ENCODE measurements around the gene CASTOR1. TPM values are rescaled to one million over a fixed set of nuclear protein-coding genes. Genes with fewer than 3 reads are reported as not detected.

CASTOR1 gene
- polyA plus RNA-seq, 4 donors, result 2.0 to 8.3 (median 4.6) TPM

DNA sequence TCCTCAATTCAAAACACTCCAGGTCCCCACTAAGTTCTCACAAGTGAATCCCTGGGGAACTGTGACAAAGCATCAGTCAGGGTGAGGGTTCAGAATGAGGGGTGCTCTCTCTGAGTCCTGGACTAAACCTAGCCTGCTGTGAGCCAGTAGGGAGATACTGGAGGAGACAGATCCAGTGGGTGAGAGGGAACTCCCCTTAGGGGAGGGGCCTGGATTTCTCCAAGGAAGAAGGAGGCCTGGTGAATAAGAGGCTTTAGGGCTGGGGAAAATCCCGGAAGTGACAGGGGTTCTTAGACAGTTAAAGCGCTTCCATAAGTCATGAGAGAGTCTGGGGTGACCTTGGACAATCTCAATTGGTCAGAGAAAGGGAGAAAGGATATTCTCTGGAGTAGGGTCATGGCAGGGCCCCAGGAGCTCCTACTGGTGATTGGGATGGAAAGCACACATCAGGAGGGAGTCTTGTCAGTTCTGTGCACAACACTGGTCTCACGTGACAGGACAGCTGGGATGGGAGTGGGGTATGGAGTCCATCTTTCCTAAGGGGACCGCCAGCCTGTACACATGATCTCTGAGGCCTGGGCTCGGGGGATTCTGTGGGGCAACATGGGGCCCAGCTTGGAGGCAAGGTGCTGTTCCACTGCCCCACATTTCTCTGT is 35.9 kb upstream of the CASTOR1 start:
- Histone ChIP-seq H3K9me3 (ENCODE audit: control insufficient read depth in 2 of 2, insufficient read depth in 1 of 2, low read depth in 1 of 2, low read length in 1 of 2) (no peaks in the 10 kb centered on the region), H3K27me3 (ENCODE audit: control insufficient read depth in 3 of 3, insufficient read depth in 3 of 3, low read length in 3 of 3) (no peaks in the 10 kb centered on the region), H3K4me1 (ENCODE audit: control insufficient read depth in 3 of 3, insufficient read depth in 2 of 3, low read depth in 1 of 3, low read length in 2 of 3) (peaks cover 2 to 39% (median 6%) of the 10 kb centered on the region in 3 donors), H3K27ac (ENCODE audit: low read depth in 1 of 3, low read length in 2 of 3) (peak overlapping the region in 2 of 3 donors; percentile 65 to 81), H3K4me3 (ENCODE audit: low read depth in 1 of 3, low read length in 3 of 3) (peak overlapping the region; percentile 57 to 86 (median 78)), H3K36me3 (ENCODE audit: control insufficient read depth in 3 of 3, insufficient read depth in 2 of 3, low read depth in 1 of 3, low read length in 3 of 3) (peaks cover 0 to 20% (median 4%) of the 10 kb centered on the region in 3 donors)
- DNase-seq, result peak; percentile 73 to 86
- no peak for FAIRE-seq
- 33 to 55% (median 49%) methylated on average over 5 of the region's 5 CpGs for WGBS, 3 donors

DNA sequence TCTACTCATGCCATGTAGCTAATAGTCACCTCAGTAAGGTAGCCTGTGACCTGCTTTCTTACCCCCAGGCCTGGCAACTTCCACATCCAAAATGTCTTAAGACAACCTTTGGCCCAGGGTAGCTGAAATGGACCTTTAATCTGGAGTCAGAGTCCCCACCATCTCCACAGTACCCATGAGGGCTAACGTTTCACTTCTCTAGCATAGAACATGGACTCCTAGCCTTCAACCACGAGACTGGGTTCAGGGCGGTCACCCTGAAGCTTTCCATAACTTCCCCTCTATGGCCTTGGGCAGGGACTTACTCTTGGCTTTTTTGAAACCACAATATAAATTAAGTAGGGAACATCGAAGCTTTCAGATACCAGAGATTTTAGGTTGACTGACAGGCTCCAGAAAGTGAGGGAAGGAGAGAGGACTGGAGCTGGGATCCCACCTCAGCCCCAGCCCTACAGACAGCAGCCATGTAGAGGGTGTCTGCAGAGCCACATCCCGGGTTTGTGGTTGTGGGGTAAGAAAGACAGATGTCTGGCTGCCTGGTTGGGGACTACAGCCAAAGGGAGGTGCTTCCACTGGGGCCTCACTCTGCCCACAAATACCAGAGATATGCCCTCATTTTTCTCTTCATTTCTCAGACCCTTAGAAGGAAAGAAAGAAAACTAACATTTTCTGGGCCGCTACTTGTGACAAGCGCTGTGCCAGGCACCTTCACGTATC is 34.9 kb upstream of the CASTOR1 start:
- 57 to 59% (median 59%) methylated on average over 8 of the region's 8 CpGs for WGBS, 3 donors
- peak; percentile 35 to 44 for DNase-seq
- peak overlapping the region in 1 of 3 donors; percentile 81 for H3K27ac ChIP-seq (ENCODE audit: low read depth in 1 of 3, low read length in 2 of 3)
- no peaks in the 10 kb centered on the region for H3K9me3 ChIP-seq (ENCODE audit: control insufficient read depth in 2 of 2, insufficient read depth in 1 of 2, low read depth in 1 of 2, low read length in 1 of 2)
- FAIRE-seq, result no peak
- peaks cover 2 to 39% (median 6%) of the 10 kb centered on the region in 3 donors for H3K4me1 ChIP-seq (ENCODE audit: control insufficient read depth in 3 of 3, insufficient read depth in 2 of 3, low read depth in 1 of 3, low read length in 2 of 3)
- peaks cover 0 to 27% (median 2%) of the 10 kb centered on the region in 3 donors for H3K36me3 ChIP-seq (ENCODE audit: control insufficient read depth in 3 of 3, insufficient read depth in 2 of 3, low read depth in 1 of 3, low read length in 3 of 3)
- H3K27me3 ChIP-seq (ENCODE audit: control insufficient read depth in 3 of 3, insufficient read depth in 3 of 3, low read length in 3 of 3), result no peaks in the 10 kb centered on the region
- H3K4me3 ChIP-seq (ENCODE audit: low read depth in 1 of 3, low read length in 3 of 3), result no peak overlapping the region

DNA sequence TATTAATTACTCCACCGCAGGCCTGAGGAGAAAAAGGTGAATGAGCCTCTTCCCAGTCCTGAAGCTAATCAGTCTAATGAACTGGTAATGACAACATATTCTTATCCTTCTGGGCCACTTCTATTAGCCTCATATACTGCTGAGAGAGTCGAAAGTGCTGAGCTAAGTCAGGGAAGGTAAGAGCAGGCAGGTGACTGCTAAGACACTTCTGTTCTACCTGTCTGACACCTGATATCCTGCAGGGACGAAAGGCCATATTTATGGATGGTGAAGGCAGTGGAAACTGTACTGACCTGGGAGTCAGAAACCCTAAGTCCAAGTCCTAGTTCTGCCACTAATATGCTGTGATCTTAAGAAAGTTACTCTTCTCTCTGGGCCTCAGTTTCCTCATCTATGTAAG is 33.9 kb upstream of the CASTOR1 start:
- Histone ChIP-seq H3K9me3 (ENCODE audit: control insufficient read depth in 2 of 2, insufficient read depth in 1 of 2, low read depth in 1 of 2, low read length in 1 of 2) (no peaks in the 10 kb centered on the region), H3K4me3 (ENCODE audit: low read depth in 1 of 3, low read length in 3 of 3) (no peak overlapping the region), H3K27ac (ENCODE audit: low read depth in 1 of 3, low read length in 2 of 3) (peak overlapping the region in 1 of 3 donors; percentile 49), H3K4me1 (ENCODE audit: control insufficient read depth in 3 of 3, insufficient read depth in 2 of 3, low read depth in 1 of 3, low read length in 2 of 3) (peaks cover 2 to 36% (median 6%) of the 10 kb centered on the region in 3 donors), H3K27me3 (ENCODE audit: control insufficient read depth in 3 of 3, insufficient read depth in 3 of 3, low read length in 3 of 3) (no peaks in the 10 kb centered on the region), H3K36me3 (ENCODE audit: control insufficient read depth in 3 of 3, insufficient read depth in 2 of 3, low read depth in 1 of 3, low read length in 3 of 3) (peaks cover 0 to 33% (median 2%) of the 10 kb centered on the region in 3 donors)
- FAIRE-seq (no peak), DNase-seq (peak in 1 of 2 donors; percentile 53)
- WGBS, 3 donors, result 91 to 100% (median 94%) methylated on average over 3 of the region's 3 CpGs

DNA sequence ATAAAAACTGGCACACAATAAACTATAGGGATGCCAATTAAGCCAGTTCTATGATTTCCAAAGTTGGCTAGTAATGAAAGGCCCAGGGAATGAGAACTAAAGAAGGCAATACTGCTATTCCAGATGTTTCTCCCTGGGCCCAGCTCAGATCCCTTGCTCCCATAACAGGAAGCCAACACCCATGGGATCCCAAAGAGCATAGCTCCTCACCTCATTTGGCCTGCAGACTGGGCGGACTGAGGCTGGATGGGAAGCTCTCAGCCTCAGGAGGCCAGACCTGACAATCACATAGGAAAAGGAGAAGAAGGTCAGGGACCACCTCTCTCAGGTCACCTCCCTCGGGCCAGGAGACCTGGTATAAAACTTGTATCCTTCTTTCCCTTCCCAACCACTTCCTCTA is 32.2 kb upstream of the CASTOR1 start:
- Histone ChIP-seq H3K4me1 (ENCODE audit: control insufficient read depth in 3 of 3, insufficient read depth in 2 of 3, low read depth in 1 of 3, low read length in 2 of 3) (peaks cover 2 to 23% (median 6%) of the 10 kb centered on the region in 3 donors), H3K27ac (ENCODE audit: low read depth in 1 of 3, low read length in 2 of 3) (no peak overlapping the region), H3K4me3 (ENCODE audit: low read depth in 1 of 3, low read length in 3 of 3) (no peak overlapping the region), H3K9me3 (ENCODE audit: control insufficient read depth in 2 of 2, insufficient read depth in 1 of 2, low read depth in 1 of 2, low read length in 1 of 2) (no peaks in the 10 kb centered on the region), H3K27me3 (ENCODE audit: control insufficient read depth in 3 of 3, insufficient read depth in 3 of 3, low read length in 3 of 3) (no peaks in the 10 kb centered on the region), H3K36me3 (ENCODE audit: control insufficient read depth in 3 of 3, insufficient read depth in 2 of 3, low read depth in 1 of 3, low read length in 3 of 3) (peaks cover 0 to 41% (median 2%) of the 10 kb centered on the region in 3 donors)
- FAIRE-seq (no peak), DNase-seq (no peak)
- 81 to 97% (median 90%) methylated on average over 2 of the region's 2 CpGs for WGBS, 3 donors

DNA sequence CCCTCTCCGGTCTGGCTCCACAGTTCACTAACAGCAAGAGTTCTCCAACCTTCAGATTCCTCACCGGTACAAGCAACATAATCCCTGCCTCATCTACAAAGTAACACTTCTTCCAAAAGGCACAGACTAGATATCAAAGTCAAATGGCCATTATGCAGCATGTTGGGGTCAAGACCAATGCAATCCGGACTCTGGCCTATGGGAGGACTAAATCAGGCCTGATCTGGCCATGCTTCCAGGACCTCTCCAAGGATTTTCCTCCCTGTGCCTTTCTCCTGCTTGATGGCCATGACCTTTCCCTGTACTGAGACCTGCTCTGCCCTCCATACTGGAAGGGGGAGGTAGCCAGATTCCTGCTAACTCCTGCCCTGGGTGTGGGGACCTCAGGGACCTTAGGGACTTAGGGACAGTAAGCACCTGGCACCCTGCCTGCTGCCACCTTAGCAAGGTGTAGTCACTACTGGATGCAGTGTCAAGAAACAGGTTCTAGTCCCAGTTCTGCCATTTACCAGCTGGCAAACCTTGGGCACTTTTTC is 30.8 kb upstream of the CASTOR1 start:
- H3K27me3 ChIP-seq (ENCODE audit: control insufficient read depth in 3 of 3, insufficient read depth in 3 of 3, low read length in 3 of 3), result no peaks in the 10 kb centered on the region
- FAIRE-seq, result no peak
- H3K4me3 ChIP-seq (ENCODE audit: low read depth in 1 of 3, low read length in 3 of 3), result no peak overlapping the region
- H3K36me3 ChIP-seq (ENCODE audit: control insufficient read depth in 3 of 3, insufficient read depth in 2 of 3, low read depth in 1 of 3, low read length in 3 of 3), result peaks cover 0 to 48% (median 2%) of the 10 kb centered on the region in 3 donors
- H3K4me1 ChIP-seq (ENCODE audit: control insufficient read depth in 3 of 3, insufficient read depth in 2 of 3, low read depth in 1 of 3, low read length in 2 of 3), result peaks cover 0 to 15% (median 0%) of the 10 kb centered on the region in 3 donors
- DNase-seq, result no peak
- no peak overlapping the region for H3K27ac ChIP-seq (ENCODE audit: low read depth in 1 of 3, low read length in 2 of 3)
- no peaks in the 10 kb centered on the region for H3K9me3 ChIP-seq (ENCODE audit: control insufficient read depth in 2 of 2, insufficient read depth in 1 of 2, low read depth in 1 of 2, low read length in 1 of 2)
- 89 to 96% (median 94%) methylated on average over 3 of the region's 3 CpGs for WGBS, 3 donors

DNA sequence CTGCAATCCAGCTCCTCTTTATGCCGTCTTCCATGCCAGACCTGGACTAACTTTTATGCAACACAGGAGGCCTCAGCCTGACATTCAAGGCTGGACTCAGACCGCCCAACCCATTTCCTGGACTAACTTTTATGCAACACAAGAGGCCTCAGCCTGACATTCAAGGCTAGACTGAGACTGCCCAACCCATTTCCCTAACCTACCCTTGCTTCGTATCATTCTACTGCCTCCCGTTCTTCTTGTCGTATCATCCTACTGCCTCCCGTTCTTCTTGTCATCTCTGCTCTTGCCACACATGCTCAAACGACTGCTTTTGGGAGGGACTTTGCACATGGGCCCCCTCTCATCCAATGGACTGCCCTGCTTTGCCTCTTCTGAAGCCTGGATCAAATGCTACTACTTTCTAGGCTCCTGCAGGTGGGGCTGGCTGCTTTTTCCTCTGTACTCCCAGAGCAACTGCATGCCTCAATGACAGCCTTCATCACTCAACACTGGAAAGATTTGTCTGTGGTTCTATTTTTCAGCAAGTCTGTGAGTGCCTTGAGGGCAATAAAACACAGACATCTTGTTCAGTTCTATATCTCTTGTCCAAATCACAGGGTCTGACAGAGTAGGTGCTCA is 29.6 kb upstream of the CASTOR1 start:
- Histone ChIP-seq H3K36me3 (ENCODE audit: control insufficient read depth in 3 of 3, insufficient read depth in 2 of 3, low read depth in 1 of 3, low read length in 3 of 3) (peaks cover 0 to 52% (median 2%) of the 10 kb centered on the region in 3 donors), H3K4me1 (ENCODE audit: control insufficient read depth in 3 of 3, insufficient read depth in 2 of 3, low read depth in 1 of 3, low read length in 2 of 3) (peaks cover 0 to 4% (median 3%) of the 10 kb centered on the region in 3 donors)

DNA sequence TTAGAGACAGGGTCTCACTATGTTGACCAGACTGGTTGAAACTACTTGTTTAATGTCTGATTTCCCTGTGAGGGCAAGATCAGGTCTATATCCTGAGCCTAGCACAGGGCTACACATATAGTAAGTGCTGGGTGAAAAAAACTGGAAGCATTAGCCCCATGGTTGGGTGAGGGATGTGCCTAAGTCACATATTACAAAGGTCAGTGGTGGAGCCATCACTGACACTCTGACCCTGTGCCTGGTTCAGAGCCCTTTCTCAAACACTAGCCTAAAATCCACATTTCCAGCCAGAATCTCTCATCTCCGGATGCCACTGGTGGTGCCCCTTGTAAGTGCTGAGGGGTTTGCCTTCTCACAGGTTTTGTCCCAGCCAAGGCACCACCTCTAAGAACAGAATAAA is 28.5 kb upstream of the CASTOR1 start:
- DNase-seq, result no peak
- Histone ChIP-seq H3K4me1 (ENCODE audit: control insufficient read depth in 3 of 3, insufficient read depth in 2 of 3, low read depth in 1 of 3, low read length in 2 of 3) (peaks cover 0 to 4% (median 0%) of the 10 kb centered on the region in 3 donors), H3K9me3 (ENCODE audit: control insufficient read depth in 2 of 2, insufficient read depth in 1 of 2, low read depth in 1 of 2, low read length in 1 of 2) (no peaks in the 10 kb centered on the region), H3K36me3 (ENCODE audit: control insufficient read depth in 3 of 3, insufficient read depth in 2 of 3, low read depth in 1 of 3, low read length in 3 of 3) (peaks cover 0 to 52% (median 3%) of the 10 kb centered on the region in 3 donors), H3K27ac (ENCODE audit: low read depth in 1 of 3, low read length in 2 of 3) (no peak overlapping the region), H3K27me3 (ENCODE audit: control insufficient read depth in 3 of 3, insufficient read depth in 3 of 3, low read length in 3 of 3) (no peaks in the 10 kb centered on the region), H3K4me3 (ENCODE audit: low read depth in 1 of 3, low read length in 3 of 3) (no peak overlapping the region)
- WGBS, 3 donors, result 96 to 100% (median 100%) methylated on average over 1 of the region's 1 CpG
- FAIRE-seq, result no peak

More for the DNA sequence above, 29.6 kb upstream of the CASTOR1 start:
- no peak overlapping the region for H3K4me3 ChIP-seq (ENCODE audit: low read depth in 1 of 3, low read length in 3 of 3)
- no peak overlapping the region for H3K27ac ChIP-seq (ENCODE audit: low read depth in 1 of 3, low read length in 2 of 3)
- no peak for FAIRE-seq
- 83 to 88% (median 87%) methylated on average over 7 of the region's 7 CpGs for WGBS, 3 donors
- DNase-seq, result no peak
- H3K9me3 ChIP-seq (ENCODE audit: control insufficient read depth in 2 of 2, insufficient read depth in 1 of 2, low read depth in 1 of 2, low read length in 1 of 2), result no peaks in the 10 kb centered on the region
- no peaks in the 10 kb centered on the region for H3K27me3 ChIP-seq (ENCODE audit: control insufficient read depth in 3 of 3, insufficient read depth in 3 of 3, low read length in 3 of 3)

DNA sequence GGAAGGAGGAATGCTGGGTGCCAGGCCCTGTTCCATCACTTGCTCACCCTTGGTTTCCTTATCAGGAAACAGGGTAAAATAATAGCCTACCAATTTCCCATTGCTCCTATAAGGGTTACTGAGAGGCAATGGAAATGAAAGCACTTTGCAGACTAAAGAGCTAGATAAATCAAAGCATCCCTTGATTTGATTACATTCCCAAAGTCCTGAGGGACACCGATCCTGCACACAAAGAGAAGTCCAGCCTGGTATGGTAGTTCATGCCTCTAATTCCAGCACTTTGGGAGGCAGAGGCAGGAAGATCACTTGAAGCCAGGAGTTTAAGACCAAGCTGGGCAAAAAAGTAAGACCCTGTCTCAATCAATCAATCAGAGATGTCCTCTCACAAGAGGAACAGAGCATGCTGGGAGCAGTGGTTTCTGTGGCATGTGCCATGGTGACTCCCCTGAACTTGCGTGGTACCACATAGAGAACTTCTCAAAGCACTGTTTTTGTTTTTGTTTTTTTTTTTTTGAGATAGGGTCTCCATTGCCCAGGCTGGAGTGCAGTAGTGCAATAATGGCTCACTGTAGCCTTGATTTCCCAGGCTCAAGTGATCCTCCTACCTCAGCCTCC is 26.8 kb upstream of the CASTOR1 start:
- 79 to 89% (median 82%) methylated on average over 2 of the region's 2 CpGs for WGBS, 3 donors
- peaks cover 0 to 49% (median 4%) of the 10 kb centered on the region in 3 donors for H3K36me3 ChIP-seq (ENCODE audit: control insufficient read depth in 3 of 3, insufficient read depth in 2 of 3, low read depth in 1 of 3, low read length in 3 of 3)
- no peak overlapping the region for H3K4me3 ChIP-seq (ENCODE audit: low read depth in 1 of 3, low read length in 3 of 3)
- no peak for FAIRE-seq
- no peak overlapping the region for H3K27ac ChIP-seq (ENCODE audit: low read depth in 1 of 3, low read length in 2 of 3)
- peaks cover 6 to 12% (median 7%) of the 10 kb centered on the region in 3 donors for H3K4me1 ChIP-seq (ENCODE audit: control insufficient read depth in 3 of 3, insufficient read depth in 2 of 3, low read depth in 1 of 3, low read length in 2 of 3)
- no peaks in the 10 kb centered on the region for H3K27me3 ChIP-seq (ENCODE audit: control insufficient read depth in 3 of 3, insufficient read depth in 3 of 3, low read length in 3 of 3)
- H3K9me3 ChIP-seq (ENCODE audit: control insufficient read depth in 2 of 2, insufficient read depth in 1 of 2, low read depth in 1 of 2, low read length in 1 of 2), result no peaks in the 10 kb centered on the region
- no peak for DNase-seq
